Stimulated activated CD8-positive, alpha-beta memory T cell treated with anti-CD3 and anti-CD28 coated beads, Interleukin-15, amount 100 ng/mL, for 1 hour (primary cell): ENCODE results near the gene GJE1.
"Not testable (repeated sequence)": the region's sequence is repeated elsewhere in the genome, so short reads cannot be mapped to it uniquely, and the experiment has no call there.

Experiments used
- DNase-seq: peaks from one replicate; pipeline ENCODE4 v3.0.0-alpha.2; 2020; ENCODE audit warnings: low read depth

The GJE1 gene

GRCh38 chr6:142132625-142133024 lies at the start of gene GJE1:
Gene GJE1 (plus strand): TSS chr6:142132925. CDS start chr6:142133159, 234 bp downstream.
- no peak for DNase-seq

DNA sequence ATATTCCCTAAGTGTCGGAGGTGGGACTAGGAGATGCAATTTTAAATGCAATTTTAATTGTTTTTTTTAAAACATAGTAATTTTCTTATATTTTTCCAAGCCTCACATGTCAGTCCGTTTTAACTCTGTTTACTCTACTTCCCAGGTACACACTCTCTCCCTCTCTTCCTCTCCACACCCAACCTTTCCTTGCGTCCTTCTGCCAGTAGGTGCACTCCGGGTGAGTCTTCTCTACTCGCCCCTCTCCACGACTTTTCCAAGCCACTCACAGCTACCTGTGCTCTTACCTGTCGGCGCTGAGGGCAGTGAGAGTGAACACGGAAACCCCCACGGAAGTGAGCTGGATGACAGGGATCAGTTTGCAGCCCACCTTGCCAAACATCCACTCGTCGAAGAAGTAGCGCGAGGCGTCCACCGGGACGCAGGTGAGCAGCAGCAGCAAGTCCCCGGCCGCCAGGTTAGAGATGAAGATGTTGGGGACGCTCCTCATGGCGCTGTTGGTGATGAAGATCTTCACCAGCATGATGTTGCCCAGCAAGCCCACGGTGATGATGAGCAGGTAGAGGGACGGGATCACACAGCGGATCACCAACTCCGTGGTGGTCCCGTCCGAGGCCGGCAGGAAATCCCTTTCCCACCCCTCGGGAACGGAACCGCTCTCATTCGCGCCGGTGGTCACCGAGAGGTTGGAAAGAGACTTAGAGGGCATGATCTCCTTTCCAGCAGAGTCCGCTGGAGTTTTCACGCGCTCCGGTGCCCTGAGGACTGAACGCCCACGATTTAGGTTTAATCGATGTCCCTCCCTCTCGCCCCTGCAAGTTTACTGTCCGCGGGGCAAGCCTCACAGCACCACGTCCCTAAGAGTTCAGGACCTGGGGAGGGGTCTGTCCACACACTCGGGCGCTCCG lies 44.5 kb upstream of the GJE1 start:
- DNase-seq = no peak

DNA sequence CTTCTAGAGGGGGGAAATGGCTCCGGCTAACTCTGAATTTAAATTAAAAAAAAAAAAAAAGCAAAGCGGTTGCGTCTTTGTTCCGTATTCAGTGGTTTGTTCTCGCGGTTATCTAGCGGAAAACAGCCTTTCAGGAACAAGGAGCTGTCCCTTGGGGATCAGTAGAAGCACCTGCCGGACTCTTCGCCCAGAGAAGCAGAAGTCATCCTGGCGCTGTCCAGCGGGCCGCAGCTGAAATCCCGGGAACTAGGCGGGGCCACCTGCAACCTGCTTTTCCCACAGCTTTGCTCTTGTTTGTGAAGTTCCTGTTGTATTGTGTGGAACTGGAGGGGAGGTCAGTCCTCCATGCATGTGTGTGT lies 43.9 kb upstream of the GJE1 start:
- no peak for DNase-seq

DNA sequence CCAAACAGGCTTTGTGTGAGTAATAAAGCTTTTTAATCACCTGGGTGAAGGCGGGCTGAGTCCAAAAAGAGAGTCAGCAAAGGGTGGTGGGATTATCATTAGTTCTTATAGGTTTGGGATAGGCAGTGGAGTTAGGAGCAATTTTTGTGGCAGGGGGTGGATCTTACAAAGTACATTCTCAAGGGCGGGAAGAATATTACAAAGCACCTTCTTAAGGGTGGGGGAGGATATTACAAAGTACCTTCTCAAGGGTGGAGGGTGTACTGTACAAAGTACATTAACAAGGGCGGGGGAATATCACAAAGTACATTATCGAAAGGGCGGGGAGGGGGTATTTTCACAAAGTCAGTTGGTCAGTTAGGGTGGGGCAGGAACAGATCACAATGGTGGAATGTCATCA lies 27.9 kb upstream of the GJE1 start:
- DNase-seq = not testable (repeated sequence)

DNA sequence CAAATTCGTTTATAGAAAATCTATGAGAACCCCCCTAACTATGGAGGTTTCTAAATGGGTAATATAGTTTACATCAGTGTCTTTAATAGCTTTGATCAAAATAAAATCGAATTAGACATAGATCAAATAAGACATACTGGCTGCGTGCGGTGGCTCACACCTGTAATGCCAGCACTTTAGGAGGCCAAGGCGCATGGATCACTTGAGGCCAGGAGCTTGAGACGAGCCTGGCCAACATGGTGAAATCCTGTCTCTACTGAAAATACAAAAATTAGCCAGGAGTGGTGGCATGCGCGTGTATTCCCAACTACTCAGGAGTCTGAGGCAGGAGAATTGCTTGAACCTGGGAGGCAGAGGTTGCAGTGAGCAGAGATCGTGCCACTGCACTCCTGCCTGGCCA lies 21.9 kb upstream of the GJE1 start:
- DNase-seq = not testable (repeated sequence)

- peak; percentile 60 for DNase-seq
Observed at GRCh38 chr6:142112451-142113061, 20.2 kb upstream of the GJE1 start.

GRCh38 chr6:142117366-142117765 lies 15.4 kb upstream of the GJE1 start:
- DNase-seq = no peak

DNA sequence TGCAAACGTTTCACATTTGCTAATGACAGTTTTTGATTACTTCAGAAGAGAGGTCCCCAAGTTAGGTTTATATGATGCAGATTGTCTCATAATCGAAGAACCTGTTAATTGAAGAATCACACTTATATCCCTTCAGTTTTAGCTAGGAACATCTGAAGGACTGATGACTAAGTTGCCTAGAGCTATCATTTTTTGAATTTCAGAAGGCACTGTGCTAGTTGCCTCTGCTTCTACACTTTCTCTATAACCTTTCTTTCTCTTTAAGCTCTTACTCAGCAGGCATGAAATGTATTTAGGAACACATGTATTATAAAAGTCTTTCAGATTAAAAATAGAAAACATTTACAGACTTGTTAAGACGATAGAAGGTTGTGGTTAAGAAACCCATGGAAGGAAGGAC lies 14.4 kb upstream of the GJE1 start:
- no peak for DNase-seq

DNA sequence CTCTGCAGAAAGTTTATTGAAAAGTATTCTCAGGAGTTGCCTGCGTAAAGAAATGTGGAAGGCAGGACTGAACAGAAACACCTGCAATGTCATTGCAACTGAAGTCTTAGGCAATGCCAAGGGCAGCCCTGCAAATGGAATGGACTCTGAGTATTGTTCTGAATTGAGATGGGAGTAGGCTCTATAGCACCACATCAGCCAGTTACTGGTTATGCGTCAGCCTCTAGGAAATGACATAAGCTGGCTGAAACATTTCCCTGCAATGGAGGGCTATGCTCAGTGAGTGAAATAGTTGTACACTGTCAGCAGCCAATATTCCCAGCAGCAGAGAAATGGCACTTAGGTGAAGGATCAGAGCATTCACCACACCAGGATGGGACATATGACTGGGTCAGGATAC lies 13.8 kb upstream of the GJE1 start:
- DNase-seq = no peak

DNA sequence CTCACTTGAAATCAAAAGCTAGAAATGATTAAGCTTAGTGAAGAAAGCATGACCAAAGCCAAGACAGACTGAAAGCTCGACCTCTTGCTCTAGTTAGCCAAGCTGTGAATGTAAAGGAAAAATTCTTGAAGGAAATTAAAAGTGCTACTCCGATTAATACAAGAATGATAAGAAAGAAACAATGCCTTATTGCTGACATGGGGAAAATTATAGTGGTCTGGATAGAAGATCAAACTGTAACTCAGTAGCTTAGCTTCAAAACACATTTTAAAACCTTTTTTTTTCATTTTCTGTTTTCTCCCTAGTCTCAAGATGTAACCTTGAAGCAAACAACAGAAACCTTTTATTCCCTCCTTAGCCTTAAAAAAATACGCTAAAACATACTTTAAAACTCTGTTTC lies 11.4 kb upstream of the GJE1 start:
- no peak for DNase-seq

- DNase-seq = no peak
Observed at GRCh38 chr6:142130814-142131213, 1.9 kb upstream of the GJE1 start.

GRCh38 chr6:142138876-142139275 lies 6.2 kb downstream of the GJE1 start:
- no peak for DNase-seq

DNA sequence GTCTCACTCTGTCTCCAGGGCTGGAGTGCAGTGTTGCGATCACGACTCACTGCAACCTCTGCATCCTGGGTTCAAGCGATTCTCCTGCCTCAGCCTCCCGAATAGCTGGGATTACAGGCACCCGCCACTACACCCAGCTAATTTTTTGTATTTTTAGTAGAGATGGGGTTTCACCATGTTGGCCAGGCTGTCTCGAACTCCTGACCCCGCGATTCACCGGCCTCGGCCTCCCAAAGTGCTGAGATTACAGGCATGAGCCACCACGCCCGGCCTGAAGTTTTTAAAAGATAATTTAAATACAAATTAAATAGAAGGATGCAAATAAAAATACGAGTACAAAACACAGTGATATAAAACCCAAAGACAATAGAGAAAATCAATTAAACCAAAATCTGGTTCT lies 8.8 kb downstream of the GJE1 start:
- DNase-seq = not testable (repeated sequence)

- DNase-seq = peak; percentile 93
Observed at GRCh38 chr6:142146828-142147662, 14.3 kb downstream of the GJE1 start, which contains the start of the genes NMBR and VTA1. Gene NMBR (minus strand): TSS chr6:142147122. CDS start chr6:142088658, 58,464 bp downstream. Gene VTA1 (plus strand): TSS chr6:142147263. CDS start chr6:142147288, 25 bp downstream.

DNA sequence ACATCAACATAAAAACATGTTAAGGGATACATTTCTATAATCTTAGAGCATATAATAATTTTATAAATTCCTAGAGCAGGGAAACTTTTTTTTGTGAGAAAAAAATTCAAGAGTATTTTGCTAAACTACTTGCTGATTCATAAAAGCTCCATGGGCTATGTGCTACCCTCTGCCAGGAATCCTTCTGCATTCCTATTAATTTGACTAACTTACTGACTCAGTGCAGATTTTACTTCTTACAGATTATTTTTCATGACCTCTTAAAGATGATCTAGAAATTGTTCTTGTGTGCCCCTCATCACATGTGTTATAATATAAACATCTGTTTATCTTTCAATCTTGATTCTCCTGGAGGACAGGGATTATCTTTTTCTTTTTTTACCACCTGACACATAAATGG lies 20.0 kb downstream of the GJE1 start:
- DNase-seq = no peak

- no peak for DNase-seq
Observed at GRCh38 chr6:142153196-142153595, 20.5 kb downstream of the GJE1 start.

DNA sequence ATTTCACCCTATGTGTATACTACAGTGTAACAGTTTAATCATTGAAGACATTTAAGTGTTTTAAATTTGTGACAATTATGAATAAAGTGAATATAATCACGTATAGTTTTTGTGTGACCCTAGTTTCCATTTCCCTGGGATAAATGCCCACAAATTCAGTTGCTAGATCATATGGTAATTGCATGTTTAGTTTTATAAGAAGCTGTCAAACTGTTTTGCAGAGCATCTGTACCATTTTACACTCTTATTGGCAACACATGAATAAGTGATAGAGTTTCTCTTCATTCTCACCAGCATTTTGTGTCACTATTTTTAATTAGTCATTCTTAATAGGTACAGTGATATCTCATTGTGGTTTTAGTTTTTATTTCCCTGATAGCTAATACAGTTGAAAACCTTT lies 21.6 kb downstream of the GJE1 start:
- no peak for DNase-seq

- no peak for DNase-seq
Observed at GRCh38 chr6:142155091-142155490, 22.4 kb downstream of the GJE1 start.

- DNase-seq = no peak
Observed at GRCh38 chr6:142155895-142156757, 23.4 kb downstream of the GJE1 start.

- DNase-seq = not testable (repeated sequence)
Observed at GRCh38 chr6:142156758-142157068, 24.0 kb downstream of the GJE1 start.

DNA sequence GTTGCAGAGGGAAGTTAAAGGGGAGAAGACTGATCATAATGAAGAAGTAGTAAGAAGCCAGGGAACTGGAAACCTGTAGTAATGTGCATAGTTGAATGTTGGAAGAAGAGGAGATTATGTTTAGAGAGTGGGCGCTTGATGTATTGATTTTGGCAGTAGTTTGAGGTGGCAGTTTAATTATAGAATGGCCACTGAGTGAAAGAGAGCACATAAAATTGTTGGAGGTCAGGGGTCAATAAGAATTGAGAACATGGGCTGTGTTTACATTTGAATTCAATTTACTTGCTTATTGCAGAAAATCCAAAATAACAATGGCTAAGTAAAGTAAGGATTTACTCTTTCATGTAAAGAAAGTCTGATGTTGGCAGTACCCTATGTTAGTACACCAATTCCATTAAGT lies 30.1 kb downstream of the GJE1 start:
- no peak for DNase-seq

DNA sequence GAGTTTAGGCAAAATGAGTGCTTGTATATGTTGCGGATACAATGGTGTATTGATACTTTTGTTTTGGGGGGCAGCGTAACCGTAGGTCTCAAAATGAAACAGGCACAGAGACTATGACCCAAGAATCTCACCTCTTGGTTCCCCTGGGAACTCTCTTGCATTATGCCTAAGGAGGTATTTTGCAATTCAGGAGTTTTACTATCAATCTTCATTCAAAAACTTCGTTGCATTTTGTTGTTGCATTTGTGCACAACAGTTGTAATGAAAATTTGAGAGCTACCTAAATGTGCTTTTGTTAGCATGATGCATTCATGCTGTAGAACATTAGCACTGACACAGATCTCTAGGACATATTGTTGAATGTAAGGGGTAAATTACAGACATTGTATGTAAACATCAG lies 32.5 kb downstream of the GJE1 start:
- DNase-seq = no peak
